Measurements from ENCODE around the gene MS4A8.

The MS4A8 gene

DNA sequence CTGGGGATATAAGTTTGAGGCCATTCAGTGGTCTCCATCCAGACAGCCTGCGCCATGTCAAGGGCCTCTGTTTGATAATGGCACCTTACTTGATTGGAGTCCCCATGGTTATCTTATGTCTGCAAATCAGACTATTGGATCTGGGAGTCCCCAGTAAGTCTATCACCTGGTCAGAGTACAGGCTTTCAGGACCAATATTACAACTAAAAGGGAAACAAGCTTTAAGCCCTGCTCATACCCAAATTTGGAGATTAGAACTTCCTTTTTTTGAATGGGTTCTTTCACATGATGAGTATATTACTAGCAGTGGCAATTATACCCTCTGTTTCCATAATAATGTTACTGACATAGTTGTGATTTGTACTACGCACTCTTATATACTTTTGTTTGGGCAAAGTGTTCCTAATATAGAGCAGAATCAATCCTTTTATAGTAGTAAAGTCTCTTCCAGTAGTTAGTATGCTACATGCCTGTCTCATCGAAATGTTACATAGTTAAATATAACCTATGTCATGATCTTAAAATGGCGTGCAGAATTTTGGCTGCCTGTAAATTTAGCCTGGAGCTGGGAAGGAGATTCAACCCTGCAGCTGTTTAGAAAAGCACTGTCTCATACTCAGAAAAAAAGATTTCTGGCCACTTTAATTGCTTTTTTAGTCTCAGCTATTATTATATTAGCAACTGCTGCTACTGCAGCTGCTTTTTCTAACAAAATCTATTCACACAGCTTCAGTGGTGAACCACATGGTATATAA, 62.2 kb downstream of the MS4A8 start:
- Histone ChIP-seq H3K4me3 (ENCODE audit: low read depth in 1 of 2, low read length in 2 of 2) (no peak overlapping the region), H3K27me3 (ENCODE audit: control insufficient read depth in 1 of 2, insufficient read depth in 2 of 2, low read length in 2 of 2) (no peaks in the 10 kb centered on the region), H3K4me1 (ENCODE audit: control insufficient read depth in 1 of 2, insufficient read depth in 2 of 2, low read length in 2 of 2) (no peaks in the 10 kb centered on the region), H3K27ac (ENCODE audit: low read depth, low read length) (no peak overlapping the region), H3K9me3 (ENCODE audit: control insufficient read depth in 1 of 2, low read length in 2 of 2) (no peaks in the 10 kb centered on the region), H3K36me3 (ENCODE audit: control insufficient read depth in 1 of 2, insufficient read depth in 2 of 2, low read length in 2 of 2) (no peaks in the 10 kb centered on the region), H3K9ac (ENCODE audit: low read depth in 1 of 2, low read length in 2 of 2) (no peak overlapping the region)

DNA sequence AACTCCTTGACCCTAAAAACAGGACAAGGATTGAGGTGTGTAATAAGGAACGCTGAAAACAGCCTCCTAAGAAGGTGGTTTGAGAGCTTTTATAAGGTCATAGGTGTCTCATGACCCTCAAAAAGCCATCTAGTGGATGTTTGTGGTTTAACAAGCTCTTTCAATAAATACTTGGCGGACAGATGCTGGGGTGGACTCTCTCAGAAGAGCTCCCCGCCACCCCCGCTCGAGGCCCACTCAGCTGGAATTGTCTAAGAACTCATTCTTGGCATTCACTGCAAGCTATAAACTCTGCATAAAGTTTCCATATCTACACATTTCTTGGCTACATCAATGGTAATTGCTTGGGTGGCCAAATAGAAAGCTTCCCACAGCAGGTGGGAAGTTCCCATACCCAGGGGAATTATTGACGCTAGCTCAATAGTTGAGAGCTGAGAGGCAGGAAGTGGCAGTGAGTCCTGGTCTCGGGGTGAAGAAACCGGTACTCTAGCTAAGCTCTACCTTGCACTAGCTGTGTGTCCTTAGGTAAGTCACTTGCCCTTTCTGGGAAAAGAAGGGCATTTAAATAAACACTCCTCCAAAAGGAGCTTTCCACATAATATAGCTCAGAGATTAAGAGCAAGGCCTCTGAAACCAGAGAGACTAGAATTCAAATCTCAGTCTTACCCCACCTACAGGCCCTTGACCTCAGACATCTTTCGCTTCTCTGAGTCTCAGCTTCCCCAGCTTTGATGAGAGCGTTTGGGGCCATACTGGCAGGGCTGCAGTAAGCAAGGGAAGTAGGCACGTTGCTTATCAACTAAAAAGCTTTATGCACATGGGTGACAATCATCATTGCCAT, 63.7 kb downstream of the MS4A8 start:
- no peak overlapping the region for H3K9ac ChIP-seq (ENCODE audit: low read depth in 1 of 2, low read length in 2 of 2)
- H3K27me3 ChIP-seq (ENCODE audit: control insufficient read depth in 1 of 2, insufficient read depth in 2 of 2, low read length in 2 of 2), result no peaks in the 10 kb centered on the region
- no peaks in the 10 kb centered on the region for H3K9me3 ChIP-seq (ENCODE audit: control insufficient read depth in 1 of 2, low read length in 2 of 2)
- H3K4me1 ChIP-seq (ENCODE audit: control insufficient read depth in 1 of 2, insufficient read depth in 2 of 2, low read length in 2 of 2), result no peaks in the 10 kb centered on the region
- H3K4me3 ChIP-seq (ENCODE audit: low read depth in 1 of 2, low read length in 2 of 2), result no peak overlapping the region
- no peak overlapping the region for H3K27ac ChIP-seq (ENCODE audit: low read depth, low read length)
- no peaks in the 10 kb centered on the region for H3K36me3 ChIP-seq (ENCODE audit: control insufficient read depth in 1 of 2, insufficient read depth in 2 of 2, low read length in 2 of 2)

DNA sequence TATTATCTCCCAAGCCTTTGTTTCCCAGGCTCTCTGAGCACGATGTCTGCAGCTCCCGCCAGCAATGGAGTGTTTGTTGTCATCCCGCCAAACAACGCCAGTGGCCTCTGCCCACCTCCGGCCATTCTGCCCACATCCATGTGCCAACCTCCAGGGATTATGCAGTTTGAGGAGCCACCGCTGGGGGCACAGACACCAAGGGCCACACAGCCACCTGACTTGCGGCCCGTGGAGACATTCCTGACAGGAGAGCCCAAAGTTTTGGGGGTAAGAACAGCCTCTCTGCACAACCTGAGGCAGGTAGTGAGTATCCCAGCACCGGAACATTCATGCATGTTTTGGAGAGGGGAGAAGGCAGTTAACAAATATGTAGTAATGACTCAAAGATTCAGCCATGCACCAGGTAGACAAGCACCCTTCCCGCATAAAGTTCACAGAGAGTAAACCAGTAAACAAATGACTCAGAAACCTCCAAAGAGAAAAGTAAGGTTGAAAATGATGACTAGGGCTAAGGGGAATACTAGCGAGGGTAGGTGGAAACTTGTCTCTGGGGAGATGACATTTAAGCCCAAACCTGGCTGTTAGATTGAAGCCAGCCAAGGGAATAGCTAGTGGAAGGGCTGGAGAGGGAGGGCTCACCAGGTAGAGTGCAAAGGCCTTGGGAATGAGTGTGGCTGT, 64.4 kb downstream of the MS4A8 start:
- no peaks in the 10 kb centered on the region for H3K4me1 ChIP-seq (ENCODE audit: control insufficient read depth in 1 of 2, insufficient read depth in 2 of 2, low read length in 2 of 2)
- no peaks in the 10 kb centered on the region for H3K36me3 ChIP-seq (ENCODE audit: control insufficient read depth in 1 of 2, insufficient read depth in 2 of 2, low read length in 2 of 2)
- no peak overlapping the region for H3K27ac ChIP-seq (ENCODE audit: low read depth, low read length)
- H3K9ac ChIP-seq (ENCODE audit: low read depth in 1 of 2, low read length in 2 of 2), result no peak overlapping the region
- no peak overlapping the region for H3K4me3 ChIP-seq (ENCODE audit: low read depth in 1 of 2, low read length in 2 of 2)
- H3K27me3 ChIP-seq (ENCODE audit: control insufficient read depth in 1 of 2, insufficient read depth in 2 of 2, low read length in 2 of 2), result no peaks in the 10 kb centered on the region
- H3K9me3 ChIP-seq (ENCODE audit: control insufficient read depth in 1 of 2, low read length in 2 of 2), result no peaks in the 10 kb centered on the region

DNA sequence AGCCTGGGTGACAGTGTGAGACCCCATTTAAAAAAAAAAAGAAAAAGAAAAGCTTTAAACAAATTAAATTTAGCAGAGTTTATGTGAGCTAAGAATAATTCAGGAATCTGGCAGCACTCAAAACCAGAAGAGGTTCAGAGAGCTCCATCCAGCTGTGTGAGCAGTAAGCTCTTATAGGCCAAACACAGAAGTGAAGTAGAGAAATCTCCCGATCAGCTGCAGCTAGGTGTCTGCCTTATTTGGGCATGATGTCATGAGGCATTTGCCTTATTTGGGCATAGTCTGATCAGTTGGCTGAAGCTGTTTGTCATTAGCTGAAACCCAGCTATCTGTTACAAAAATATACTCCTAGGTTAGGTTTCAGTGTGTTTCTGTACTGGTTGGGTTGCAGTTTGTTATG, 65.5 kb downstream of the MS4A8 start:
- Histone ChIP-seq H3K9me3 (ENCODE audit: control insufficient read depth in 1 of 2, low read length in 2 of 2) (no peaks in the 10 kb centered on the region), H3K27me3 (ENCODE audit: control insufficient read depth in 1 of 2, insufficient read depth in 2 of 2, low read length in 2 of 2) (no peaks in the 10 kb centered on the region), H3K4me1 (ENCODE audit: control insufficient read depth in 1 of 2, insufficient read depth in 2 of 2, low read length in 2 of 2) (no peaks in the 10 kb centered on the region), H3K4me3 (ENCODE audit: low read depth in 1 of 2, low read length in 2 of 2) (no peak overlapping the region), H3K27ac (ENCODE audit: low read depth, low read length) (no peak overlapping the region), H3K36me3 (ENCODE audit: control insufficient read depth in 1 of 2, insufficient read depth in 2 of 2, low read length in 2 of 2) (no peaks in the 10 kb centered on the region), H3K9ac (ENCODE audit: low read depth in 1 of 2, low read length in 2 of 2) (no peak overlapping the region)

DNA sequence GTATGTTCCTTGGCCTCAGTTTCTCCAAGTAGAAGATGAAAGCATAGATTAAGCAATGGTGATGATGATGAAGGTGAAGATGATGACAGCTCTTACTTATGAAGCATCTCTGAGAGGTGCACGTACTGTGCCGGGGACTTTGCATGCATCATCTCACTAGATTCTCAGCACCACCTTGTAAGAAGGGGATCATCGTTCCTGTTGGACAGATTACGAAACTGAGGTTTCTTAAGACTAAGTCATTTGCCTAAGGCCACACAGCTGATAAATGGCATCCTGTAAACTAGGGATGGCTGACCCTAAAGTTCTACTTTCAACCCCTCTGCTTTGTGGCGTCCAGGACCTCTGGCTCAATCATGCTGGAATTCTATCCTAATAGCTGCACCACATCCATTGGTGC, 65.9 kb downstream of the MS4A8 start:
- Histone ChIP-seq H3K9me3 (ENCODE audit: control insufficient read depth in 1 of 2, low read length in 2 of 2) (no peaks in the 10 kb centered on the region), H3K36me3 (ENCODE audit: control insufficient read depth in 1 of 2, insufficient read depth in 2 of 2, low read length in 2 of 2) (no peaks in the 10 kb centered on the region), H3K4me3 (ENCODE audit: low read depth in 1 of 2, low read length in 2 of 2) (no peak overlapping the region), H3K27ac (ENCODE audit: low read depth, low read length) (no peak overlapping the region), H3K9ac (ENCODE audit: low read depth in 1 of 2, low read length in 2 of 2) (no peak overlapping the region), H3K4me1 (ENCODE audit: control insufficient read depth in 1 of 2, insufficient read depth in 2 of 2, low read length in 2 of 2) (no peaks in the 10 kb centered on the region), H3K27me3 (ENCODE audit: control insufficient read depth in 1 of 2, insufficient read depth in 2 of 2, low read length in 2 of 2) (no peaks in the 10 kb centered on the region)
